Thyroid gland (tissue), 4 donors: Measurements from ENCODE around the gene XIST. TPM values are rescaled to one million over a fixed set of nuclear protein-coding genes. Genes with fewer than 3 reads are reported as not detected.
"Not testable (repeated sequence)": the region's sequence is repeated elsewhere in the genome, so short reads cannot be mapped to it uniquely, and the experiment has no call there.

ENCODE experiments used
- DNase-seq, 2 donors: peaks; one replicate each; pipeline ENCODE4 v3.0.0-alpha.2; 2019
- H3K27ac ChIP-seq, 3 donors: fragments of 200-600 bp; sonication (generic); 1 replicate in 2 of 3; 2 replicates in 1 of 3; pipeline ENCODE4 v1.5.1; 2016 to 2019; ENCODE audit warnings: mild to moderate bottlenecking in 1 of 3, moderate library complexity in 1 of 3
- H3K27me3 ChIP-seq: fragments of 200-600 bp; sonication (generic); one replicate; pipeline ENCODE4 v1.5.1; 2019
- H3K36me3 ChIP-seq, 2 donors: fragments of 200-600 bp; sonication (generic); one replicate each; pipeline ENCODE4 v1.5.1; 2016 to 2019
- H3K4me1 ChIP-seq, 2 donors: fragments of 200-600 bp; sonication (generic); one replicate each; pipeline ENCODE4 v1.5.1; 2017 to 2019
- H3K4me3 ChIP-seq, 3 donors: fragments of 200-600 bp; sonication (generic); replicated peaks in 1 of 3; 1 replicate in 2 of 3; 2 replicates in 1 of 3; pipeline ENCODE4 v1.5.1; 2016; ENCODE audit warnings: mild to moderate bottlenecking in 1 of 3
- H3K9me3 ChIP-seq: fragments of 200-600 bp; sonication (generic); one replicate; pipeline ENCODE4 v1.5.1; 2017
- POLR2A ChIP-seq, 2 donors: fragments of 450-650 bp; IDR thresholded peaks; one replicate each; pipeline ENCODE4 v1.6.1; 2017; ENCODE audit warnings: antibody characterized with exemption in 2 of 2, mild to moderate bottlenecking in 2 of 2, moderate library complexity in 1 of 2
- WGBS, 2 donors: methylation state at CpG; one replicate each; pipeline ENCODE4 v1.1.5; 2017; 5-methylcytosine and 5-hydroxymethylcytosine counted together
- intact Hi-C: fragments of 100-400 bp; cut with DNase I; formaldehyde crosslinking; loops from one replicate; pipeline ENCODE4 v1.15.1; 2023
- small RNA-seq: library from RNA; depleted of rRNA; stranded (forward); fragments of <200 nt; gene quantifications from one replicate; pipeline ENCODE3, GENCODE V24; 2016
- total RNA-seq, 4 donors: library from RNA; depleted of rRNA; stranded (reverse); fragments of >200 nt; gene quantifications; one replicate each; pipeline ENCODE4 v1.2.3, GENCODE V29; 2016
- TF ChIP-seq, protein P1 (sequence below), 6 experiments: fragments of 200-600 bp in 3 of 6; fragments of 450-650 bp in 3 of 6; sonication (generic) in 3 of 6; IDR thresholded peaks; one replicate each; pipeline ENCODE4 v1.5.1; 2016 to 2019; ENCODE audit warnings: antibody characterized with exemption in 6 of 6, mild to moderate bottlenecking in 2 of 6, inconsistent platforms in 1 of 6, moderate library complexity in 1 of 6

The XIST gene
- total RNA-seq, 4 donors from 2014 or later, result 300 to 309 TPM; not detected in 2

GRCh38 chrX:73799888-73800287, 52.6 kb downstream of the XIST start:
- intact Hi-C loops, result no loop called here
- no peak for TF ChIP-seq POLR2A (IDR thresholded peaks at IDR 0.05)
- TF ChIP-seq, protein P1, sequence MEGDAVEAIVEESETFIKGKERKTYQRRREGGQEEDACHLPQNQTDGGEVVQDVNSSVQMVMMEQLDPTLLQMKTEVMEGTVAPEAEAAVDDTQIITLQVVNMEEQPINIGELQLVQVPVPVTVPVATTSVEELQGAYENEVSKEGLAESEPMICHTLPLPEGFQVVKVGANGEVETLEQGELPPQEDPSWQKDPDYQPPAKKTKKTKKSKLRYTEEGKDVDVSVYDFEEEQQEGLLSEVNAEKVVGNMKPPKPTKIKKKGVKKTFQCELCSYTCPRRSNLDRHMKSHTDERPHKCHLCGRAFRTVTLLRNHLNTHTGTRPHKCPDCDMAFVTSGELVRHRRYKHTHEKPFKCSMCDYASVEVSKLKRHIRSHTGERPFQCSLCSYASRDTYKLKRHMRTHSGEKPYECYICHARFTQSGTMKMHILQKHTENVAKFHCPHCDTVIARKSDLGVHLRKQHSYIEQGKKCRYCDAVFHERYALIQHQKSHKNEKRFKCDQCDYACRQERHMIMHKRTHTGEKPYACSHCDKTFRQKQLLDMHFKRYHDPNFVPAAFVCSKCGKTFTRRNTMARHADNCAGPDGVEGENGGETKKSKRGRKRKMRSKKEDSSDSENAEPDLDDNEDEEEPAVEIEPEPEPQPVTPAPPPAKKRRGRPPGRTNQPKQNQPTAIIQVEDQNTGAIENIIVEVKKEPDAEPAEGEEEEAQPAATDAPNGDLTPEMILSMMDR (IDR thresholded peaks at IDR 0.05), result no peak
- 44 to 63% methylated on average over 3 of the region's 3 CpGs for WGBS, 2 donors

GRCh38 chrX:73792511-73792910, 60.0 kb downstream of the XIST start:
- H3K4me1 ChIP-seq, H3K36me3 ChIP-seq, H3K4me3 ChIP-seq, intact Hi-C loops, H3K9me3 ChIP-seq, H3K27ac ChIP-seq, DNase-seq, H3K27me3 ChIP-seq: not testable (repeated sequence)
- WGBS, 2 donors, result 95 to 98% methylated on average over 8 of the region's 8 CpGs

More at GRCh38 chrX:73799888-73800287, 52.6 kb downstream of the XIST start:
- no peaks in the 10 kb centered on the region for H3K4me1 ChIP-seq
- H3K36me3 ChIP-seq, result no peaks in the 10 kb centered on the region
- DNase-seq, result no peak
- H3K27ac ChIP-seq, result no peak overlapping the region
- no peak overlapping the region for H3K4me3 ChIP-seq
- H3K9me3 ChIP-seq, result no peaks in the 10 kb centered on the region
- no peaks in the 10 kb centered on the region for H3K27me3 ChIP-seq

GRCh38 chrX:73785493-73785892, 67.0 kb downstream of the XIST start:
- DNase-seq, result no peak
- WGBS, 2 donors, result 0 to 45% methylated on average over 1 of the region's 1 CpG
- intact Hi-C loops, result no loop called here

More at GRCh38 chrX:73785493-73785892, 67.0 kb downstream of the XIST start:
- H3K4me1 ChIP-seq, result no peaks in the 10 kb centered on the region
- H3K4me3 ChIP-seq, result no peak overlapping the region
- no peak overlapping the region for H3K27ac ChIP-seq
- TF ChIP-seq, protein P1 (IDR thresholded peaks at IDR 0.05), result no peak
- no peak for TF ChIP-seq POLR2A (IDR thresholded peaks at IDR 0.05)
- H3K9me3 ChIP-seq, result no peaks in the 10 kb centered on the region
- no peaks in the 10 kb centered on the region for H3K36me3 ChIP-seq
- no peaks in the 10 kb centered on the region for H3K27me3 ChIP-seq

Small RNA genes lying within 50 kb of the gene (small RNA-seq; reads per million reads assigned to genes)
- not detected for gene RF01880
